ENCODE measurements around the gene TRIM42. TPM values are rescaled to one million over a fixed set of nuclear protein-coding genes. Genes with fewer than 3 reads are reported as not detected.

TRIM42 gene
- total and polyA plus RNA-seq, 9 of the 15 experiments (the other 6 are each of a cell fraction or from before 2014, with no cell fraction given) = not detected

DNA sequence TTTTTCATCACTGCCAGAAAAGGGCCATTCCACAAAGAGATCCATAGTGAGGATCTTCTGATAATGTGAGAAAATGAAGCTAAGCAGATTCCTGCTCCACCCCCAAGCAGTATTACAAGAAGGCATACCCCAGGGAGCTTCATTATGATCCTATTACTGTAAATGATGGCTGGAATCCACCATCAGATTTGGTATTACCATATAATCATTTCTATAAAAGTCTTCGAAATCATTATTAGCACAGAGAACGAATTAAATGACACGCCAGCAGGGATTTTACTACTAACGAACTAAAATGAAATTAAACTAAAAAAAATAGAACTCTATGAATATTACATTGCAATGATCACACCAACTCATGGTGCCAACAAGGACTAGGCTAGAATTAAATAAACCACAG lies 24.4 kb downstream of the TRIM42 start:
- no peaks in the 10 kb centered on the region for H4K20me1 ChIP-seq (replicated peaks; ENCODE audit: control insufficient read depth, insufficient read depth, low read length)
- ATAC-seq (no peak), FAIRE-seq (no peak), DNase-seq (ENCODE audit: extremely low read depth in 1 of 4, low spot score in 3 of 4) (no peak)
- intact Hi-C loops (cut with micrococcal nuclease) = no loop called here
- H3K79me2 ChIP-seq (ENCODE audit: control insufficient read depth, insufficient read depth, low read length) = no peaks in the 10 kb centered on the region
- CTCF ChIA-PET (ENCODE audit: low intra/inter-chr PET ratio) = interaction anchor here (0.5 kb wide), 1 partner anchor 92 kb away, joined by 3 read pairs; no protein-coding TSS in a partner anchor
- H3K27ac ChIP-seq (ENCODE audit: extremely low read depth, low read depth, low read length) = no peak overlapping the region
- POLR2A ChIA-PET = no interaction called here
- H3K9ac ChIP-seq (ENCODE audit: insufficient read depth in 1 of 2, low read depth in 2 of 2, low read length in 2 of 2) = no peak overlapping the region
- H3K4me3 ChIP-seq = no peak overlapping the region
- no peaks in the 10 kb centered on the region for H3K27me3 ChIP-seq (ENCODE audit: control insufficient read depth in 2 of 2, insufficient read depth in 2 of 2, low read length in 2 of 2)
- WGBS (ENCODE audit: insufficient coverage, low coverage, missing lambda C conversion rate) = 3% methylated on average over 4 of the region's 4 CpGs
- no peak overlapping the region for H2AFZ ChIP-seq (ENCODE audit: low read depth, low read length)
- no TSS peak for BruUV-seq (replicated peaks)
- H3K9me3 ChIP-seq (replicated peaks; ENCODE audit: control insufficient read depth, insufficient read depth, low read depth, low read length) = no peaks in the 10 kb centered on the region
- in situ Hi-C loops (cut with MboI) = no loop called here
- TF ChIP-seq ZZZ3 (IDR thresholded peaks at IDR 0.05) (no peak), GTF2B (IDR thresholded peaks at IDR 0.05; ENCODE audit: extremely low read depth, insufficient read length) (no peak), SMAD3 (CRISPR knock-in tag; conservative IDR thresholded peaks at IDR 0.05) (no peak), SPI1 (IDR thresholded peaks at IDR 0.05; ENCODE audit: borderline replicate concordance, low read depth, low read length) (no peak), PPARD (CRISPR knock-in tag; IDR thresholded peaks at IDR 0.05) (no peak), MECOM (CRISPR knock-in tag; IDR thresholded peaks at IDR 0.05) (no peak), GABPA (tag; conservative IDR thresholded peaks at IDR 0.05; ENCODE audit: low read depth) (no peak), SIRT6 (IDR thresholded peaks at IDR 0.05; ENCODE audit: low read depth, low read length) (no peak), HNRNPK (IDR thresholded peaks at IDR 0.05; ENCODE audit: low read depth, low read length, poor library complexity, severe bottlenecking) (no peak), SAFB (IDR thresholded peaks at IDR 0.05; ENCODE audit: borderline replicate concordance, low read depth, low read length) (no peak), ZNF408 (CRISPR knock-in tag; IDR thresholded peaks at IDR 0.05; ENCODE audit: low read depth) (no peak), NFYB (IDR thresholded peaks at IDR 0.05; ENCODE audit: extremely low read depth, insufficient read length) (no peak), HDAC2 (IDR thresholded peaks at IDR 0.05) (no peak), L3MBTL2 (IDR thresholded peaks at IDR 0.05) (no peak)
- TF ChIP-seq, protein P1, sequence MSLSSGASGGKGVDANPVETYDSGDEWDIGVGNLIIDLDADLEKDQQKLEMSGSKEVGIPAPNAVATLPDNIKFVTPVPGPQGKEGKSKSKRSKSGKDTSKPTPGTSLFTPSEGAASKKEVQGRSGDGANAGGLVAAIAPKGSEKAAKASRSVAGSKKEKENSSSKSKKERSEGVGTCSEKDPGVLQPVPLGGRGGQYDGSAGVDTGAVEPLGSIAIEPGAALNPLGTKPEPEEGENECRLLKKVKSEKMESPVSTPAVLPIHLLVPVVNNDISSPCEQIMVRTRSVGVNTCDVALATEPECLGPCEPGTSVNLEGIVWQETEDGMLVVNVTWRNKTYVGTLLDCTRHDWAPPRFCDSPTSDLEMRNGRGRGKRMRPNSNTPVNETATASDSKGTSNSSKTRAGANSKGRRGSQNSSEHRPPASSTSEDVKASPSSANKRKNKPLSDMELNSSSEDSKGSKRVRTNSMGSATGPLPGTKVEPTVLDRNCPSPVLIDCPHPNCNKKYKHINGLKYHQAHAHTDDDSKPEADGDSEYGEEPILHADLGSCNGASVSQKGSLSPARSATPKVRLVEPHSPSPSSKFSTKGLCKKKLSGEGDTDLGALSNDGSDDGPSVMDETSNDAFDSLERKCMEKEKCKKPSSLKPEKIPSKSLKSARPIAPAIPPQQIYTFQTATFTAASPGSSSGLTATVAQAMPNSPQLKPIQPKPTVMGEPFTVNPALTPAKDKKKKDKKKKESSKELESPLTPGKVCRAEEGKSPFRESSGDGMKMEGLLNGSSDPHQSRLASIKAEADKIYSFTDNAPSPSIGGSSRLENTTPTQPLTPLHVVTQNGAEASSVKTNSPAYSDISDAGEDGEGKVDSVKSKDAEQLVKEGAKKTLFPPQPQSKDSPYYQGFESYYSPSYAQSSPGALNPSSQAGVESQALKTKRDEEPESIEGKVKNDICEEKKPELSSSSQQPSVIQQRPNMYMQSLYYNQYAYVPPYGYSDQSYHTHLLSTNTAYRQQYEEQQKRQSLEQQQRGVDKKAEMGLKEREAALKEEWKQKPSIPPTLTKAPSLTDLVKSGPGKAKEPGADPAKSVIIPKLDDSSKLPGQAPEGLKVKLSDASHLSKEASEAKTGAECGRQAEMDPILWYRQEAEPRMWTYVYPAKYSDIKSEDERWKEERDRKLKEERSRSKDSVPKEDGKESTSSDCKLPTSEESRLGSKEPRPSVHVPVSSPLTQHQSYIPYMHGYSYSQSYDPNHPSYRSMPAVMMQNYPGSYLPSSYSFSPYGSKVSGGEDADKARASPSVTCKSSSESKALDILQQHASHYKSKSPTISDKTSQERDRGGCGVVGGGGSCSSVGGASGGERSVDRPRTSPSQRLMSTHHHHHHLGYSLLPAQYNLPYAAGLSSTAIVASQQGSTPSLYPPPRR (CRISPR knock-in tag; IDR thresholded peaks at IDR 0.05; ENCODE audit: borderline replicate concordance) = no peak
- no peak overlapping the region for H3K4me2 ChIP-seq (ENCODE audit: insufficient read depth, low read length)
- H3K9me1 ChIP-seq (ENCODE audit: control insufficient read depth, insufficient read depth, low read length) = no peaks in the 10 kb centered on the region
- no peaks in the 10 kb centered on the region for H3K4me1 ChIP-seq (replicated peaks in 1 of 2; ENCODE audit: control insufficient read depth in 2 of 2, insufficient read depth in 2 of 2, low read length in 2 of 2)
- no peaks in the 10 kb centered on the region for H3K36me3 ChIP-seq (ENCODE audit: control insufficient read depth, insufficient read depth, low read length)

Data from K562 (cell line).